Measurements from ENCODE around the gene GAS7.
A peak's percentile ranks its signal among the peaks of the same experiment; 100 is the strongest.

GAS7 gene

GRCh38 chr17:9908649-9909042, 289.8 kb downstream of the GAS7 start:
- H3K4me3 ChIP-seq (replicated peaks; ENCODE audit: low read depth, low read length) = no peak overlapping the region
- no peak for DNase-seq (ENCODE audit: low read depth)
- TF ChIP-seq CTCF (IDR thresholded peaks at IDR 0.05; ENCODE audit: low read length, missing control alignments) = no peak

GRCh38 chr17:9907883-9908648, 290.3 kb downstream of the GAS7 start:
- TF ChIP-seq CTCF (IDR thresholded peaks at IDR 0.05; ENCODE audit: low read length, missing control alignments) = no peak

GRCh38 chr17:9907131-9907530, 291.3 kb downstream of the GAS7 start:
- H3K4me3 ChIP-seq (replicated peaks; ENCODE audit: low read depth, low read length) = no peak overlapping the region
- no peak for DNase-seq (ENCODE audit: low read depth)
- TF ChIP-seq CTCF (IDR thresholded peaks at IDR 0.05; ENCODE audit: low read length, missing control alignments) = no peak

More at GRCh38 chr17:9907883-9908648, 290.3 kb downstream of the GAS7 start:
- no peak for DNase-seq (ENCODE audit: low read depth)
- no peak overlapping the region for H3K4me3 ChIP-seq (replicated peaks; ENCODE audit: low read depth, low read length)

- TF ChIP-seq CTCF (IDR thresholded peaks at IDR 0.05; ENCODE audit: low read length, missing control alignments) = no peak
- H3K4me3 ChIP-seq (replicated peaks; ENCODE audit: low read depth, low read length) = no peak overlapping the region
- DNase-seq (ENCODE audit: low read depth) = no peak
These were observed 291.8 kb downstream of the GAS7 start for GRCh38 chr17:9906616-9907015.

GRCh38 chr17:9905902-9906301, 292.5 kb downstream of the GAS7 start:
- TF ChIP-seq CTCF (IDR thresholded peaks at IDR 0.05; ENCODE audit: low read length, missing control alignments) = peak; percentile 43
- no peak overlapping the region for H3K4me3 ChIP-seq (replicated peaks; ENCODE audit: low read depth, low read length)
- peak; percentile 11 for DNase-seq (ENCODE audit: low read depth)

GRCh38 chr17:9905078-9905415, 293.4 kb downstream of the GAS7 start, which contains the start of gene RCVRN:
TSS of gene RCVRN (minus strand) at chr17:9905271. CDS start at chr17:9905180, 91 bp downstream.
- H3K4me3 ChIP-seq (replicated peaks; ENCODE audit: low read depth, low read length) = no peak within 1 kb of the TSS
- no peak for TF ChIP-seq CTCF (IDR thresholded peaks at IDR 0.05; ENCODE audit: low read length, missing control alignments)
- no peak for DNase-seq (ENCODE audit: low read depth)

Measured in fibroblast of pulmonary artery (primary cell).